GM21528 (cell line): ENCODE data around the gene SSH2.
A peak's percentile ranks its signal among the peaks of the same experiment; 100 is the strongest.
"Not testable (repeated sequence)": the region's sequence is repeated elsewhere in the genome, so short reads cannot be mapped to it uniquely, and the experiment has no call there.

Experiments used
- ATAC-seq: cut with Tn5 transposase; IDR thresholded peaks from one replicate; pipeline ENCODE4 v1.9.1; 2021; ENCODE audit warnings: mild to moderate bottlenecking, moderate library complexity; ENCODE audit not compliant: unreplicated experiment, low FRiP score

The SSH2 gene, protein sequence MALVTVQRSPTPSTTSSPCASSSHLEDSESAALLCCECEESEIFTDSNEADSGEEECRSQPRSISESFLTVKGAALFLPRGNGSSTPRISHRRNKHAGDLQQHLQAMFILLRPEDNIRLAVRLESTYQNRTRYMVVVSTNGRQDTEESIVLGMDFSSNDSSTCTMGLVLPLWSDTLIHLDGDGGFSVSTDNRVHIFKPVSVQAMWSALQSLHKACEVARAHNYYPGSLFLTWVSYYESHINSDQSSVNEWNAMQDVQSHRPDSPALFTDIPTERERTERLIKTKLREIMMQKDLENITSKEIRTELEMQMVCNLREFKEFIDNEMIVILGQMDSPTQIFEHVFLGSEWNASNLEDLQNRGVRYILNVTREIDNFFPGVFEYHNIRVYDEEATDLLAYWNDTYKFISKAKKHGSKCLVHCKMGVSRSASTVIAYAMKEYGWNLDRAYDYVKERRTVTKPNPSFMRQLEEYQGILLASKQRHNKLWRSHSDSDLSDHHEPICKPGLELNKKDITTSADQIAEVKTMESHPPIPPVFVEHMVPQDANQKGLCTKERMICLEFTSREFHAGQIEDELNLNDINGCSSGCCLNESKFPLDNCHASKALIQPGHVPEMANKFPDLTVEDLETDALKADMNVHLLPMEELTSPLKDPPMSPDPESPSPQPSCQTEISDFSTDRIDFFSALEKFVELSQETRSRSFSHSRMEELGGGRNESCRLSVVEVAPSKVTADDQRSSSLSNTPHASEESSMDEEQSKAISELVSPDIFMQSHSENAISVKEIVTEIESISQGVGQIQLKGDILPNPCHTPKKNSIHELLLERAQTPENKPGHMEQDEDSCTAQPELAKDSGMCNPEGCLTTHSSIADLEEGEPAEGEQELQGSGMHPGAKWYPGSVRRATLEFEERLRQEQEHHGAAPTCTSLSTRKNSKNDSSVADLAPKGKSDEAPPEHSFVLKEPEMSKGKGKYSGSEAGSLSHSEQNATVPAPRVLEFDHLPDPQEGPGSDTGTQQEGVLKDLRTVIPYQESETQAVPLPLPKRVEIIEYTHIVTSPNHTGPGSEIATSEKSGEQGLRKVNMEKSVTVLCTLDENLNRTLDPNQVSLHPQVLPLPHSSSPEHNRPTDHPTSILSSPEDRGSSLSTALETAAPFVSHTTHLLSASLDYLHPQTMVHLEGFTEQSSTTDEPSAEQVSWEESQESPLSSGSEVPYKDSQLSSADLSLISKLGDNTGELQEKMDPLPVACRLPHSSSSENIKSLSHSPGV (N-terminal part only)

DNA sequence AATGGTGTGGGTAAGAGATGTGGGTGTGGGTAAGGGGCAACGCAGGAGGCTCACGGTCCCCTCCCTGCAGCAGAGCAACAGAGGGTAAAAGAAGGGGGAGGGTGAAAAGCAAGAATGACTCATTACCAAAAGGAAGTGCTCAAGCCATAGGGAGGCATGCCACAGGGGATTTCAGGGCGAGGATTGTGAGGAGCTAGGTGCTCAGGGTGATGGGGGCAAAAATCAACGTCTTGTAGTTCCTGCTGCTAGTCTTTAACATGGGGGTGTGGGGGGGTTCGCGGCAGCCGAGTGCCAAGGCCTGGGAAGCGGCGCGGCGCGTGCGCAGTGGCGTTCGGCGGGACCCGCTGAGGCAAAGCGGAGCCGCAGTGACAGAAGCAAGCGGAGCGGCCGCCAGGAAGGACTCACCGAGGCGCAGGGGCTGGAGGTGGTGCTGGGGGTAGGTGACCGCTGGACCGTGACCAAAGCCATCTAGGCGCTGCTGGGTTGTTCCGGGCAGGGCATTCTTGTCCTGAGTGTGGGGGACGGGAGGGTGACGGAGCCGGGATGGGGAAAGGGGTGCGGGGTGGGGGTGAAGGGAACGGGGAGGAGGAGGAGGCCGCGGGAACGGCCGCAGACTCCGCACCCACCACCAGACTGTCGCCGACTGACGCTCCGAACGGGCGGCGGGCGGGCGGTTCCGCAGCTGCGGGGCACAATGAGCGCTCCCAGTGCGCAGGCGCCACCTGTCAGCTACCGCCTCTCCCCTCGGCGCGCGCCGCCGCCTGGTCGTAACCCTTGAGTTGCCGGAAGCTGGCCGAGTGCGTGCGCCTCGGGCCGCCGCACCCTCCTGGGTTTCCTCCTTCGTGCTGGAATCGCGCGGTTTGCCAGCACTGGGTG is at the start of gene SSH2:
Gene SSH2, minus strand, starts transcription at position 696 of the 876 bp plus-strand sequence. Its CDS starts 228 bp downstream, at position 468.
- ATAC-seq = peak; percentile 54

- no peak for ATAC-seq
Measured at GRCh38 chr17:29977836-29978235, 47.8 kb upstream of the SSH2 start.

DNA sequence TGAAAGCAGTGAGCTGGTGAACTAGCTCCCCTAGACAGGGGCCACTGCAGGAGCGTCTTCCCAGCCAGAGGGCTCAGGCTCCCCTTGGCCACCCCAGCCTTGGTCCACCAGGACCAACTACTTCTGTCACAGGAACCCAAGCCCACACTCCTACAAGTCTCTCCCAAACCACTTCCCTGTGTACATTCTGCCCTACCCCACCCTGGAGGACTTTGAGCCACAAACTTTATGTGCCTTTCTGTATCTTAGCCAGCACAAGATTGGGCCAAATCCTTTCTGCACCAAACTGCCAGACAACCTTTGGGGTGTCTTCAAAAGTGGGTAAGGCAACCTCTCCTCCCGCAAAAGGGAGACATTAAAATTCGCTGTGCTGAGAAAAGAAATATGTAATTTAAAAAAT is 43.0 kb upstream of the SSH2 start:
- no peak for ATAC-seq

- ATAC-seq = no peak
Measured at GRCh38 chr17:29972277-29972676, 42.2 kb upstream of the SSH2 start.

DNA sequence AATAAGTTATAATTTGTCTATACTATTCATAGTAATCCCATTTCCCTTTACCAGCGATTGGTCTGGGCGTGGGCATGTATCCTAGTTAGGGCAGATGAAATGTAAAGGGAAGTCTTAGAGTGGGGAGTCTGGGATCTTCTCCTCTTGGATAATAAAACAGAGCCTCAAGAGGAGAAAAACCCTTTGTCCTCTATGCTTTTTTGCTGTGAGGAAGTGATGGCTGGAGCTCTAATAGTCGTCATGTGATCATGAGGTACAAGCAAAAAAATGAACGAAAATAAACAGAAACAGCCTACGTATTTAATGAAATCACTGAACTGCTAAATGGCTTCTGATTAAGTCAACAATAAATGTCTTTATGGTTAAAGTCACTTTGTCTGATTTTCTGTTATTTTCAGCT is 38.2 kb upstream of the SSH2 start:
- no peak for ATAC-seq

GRCh38 chr17:29962656-29963055 is 32.6 kb upstream of the SSH2 start:
- no peak for ATAC-seq

- ATAC-seq = no peak
Measured at GRCh38 chr17:29959658-29960337, 29.8 kb upstream of the SSH2 start.

GRCh38 chr17:29958947-29959657 is 29.1 kb upstream of the SSH2 start:
- no peak for ATAC-seq

DNA sequence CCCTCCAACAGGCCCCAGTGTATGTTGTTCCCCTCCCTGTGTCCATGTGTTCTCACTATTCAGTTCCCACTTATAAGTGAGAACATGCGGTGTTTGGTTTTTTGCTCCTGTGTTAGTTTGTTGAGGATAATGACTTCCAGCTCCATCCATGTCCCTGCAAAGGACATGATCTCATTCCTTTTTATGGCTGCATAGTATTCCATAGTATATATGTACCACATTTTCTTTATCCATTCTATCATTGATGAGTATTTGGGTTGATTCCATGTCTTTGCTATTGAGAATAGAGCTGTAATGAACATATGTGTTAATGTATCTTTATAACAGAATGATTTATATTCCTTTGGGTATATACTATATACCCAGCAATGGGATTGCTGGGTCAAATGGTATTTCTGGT is 27.5 kb upstream of the SSH2 start:
- ATAC-seq = not testable (repeated sequence)

DNA sequence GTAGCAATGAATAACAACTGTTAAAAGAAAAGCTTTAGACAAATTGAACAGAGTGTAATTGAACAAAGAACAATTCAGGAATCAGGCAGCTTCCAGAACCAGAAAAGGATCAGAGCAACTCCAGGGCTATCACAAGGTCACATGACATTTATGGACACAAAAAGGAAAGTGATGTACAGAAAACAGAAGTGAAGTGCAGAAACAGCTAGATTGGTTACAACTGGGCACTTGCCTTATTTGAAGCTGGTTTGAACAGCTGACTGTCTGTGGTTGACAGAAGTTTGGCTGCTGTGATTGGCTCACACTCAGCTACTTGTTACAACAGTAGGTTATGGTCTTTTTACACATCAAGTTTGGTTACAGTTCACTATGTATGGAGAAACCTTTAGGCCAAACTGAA is 26.2 kb upstream of the SSH2 start:
- no peak for ATAC-seq

GRCh38 chr17:29954405-29954804 is 24.4 kb upstream of the SSH2 start:
- ATAC-seq = no peak

DNA sequence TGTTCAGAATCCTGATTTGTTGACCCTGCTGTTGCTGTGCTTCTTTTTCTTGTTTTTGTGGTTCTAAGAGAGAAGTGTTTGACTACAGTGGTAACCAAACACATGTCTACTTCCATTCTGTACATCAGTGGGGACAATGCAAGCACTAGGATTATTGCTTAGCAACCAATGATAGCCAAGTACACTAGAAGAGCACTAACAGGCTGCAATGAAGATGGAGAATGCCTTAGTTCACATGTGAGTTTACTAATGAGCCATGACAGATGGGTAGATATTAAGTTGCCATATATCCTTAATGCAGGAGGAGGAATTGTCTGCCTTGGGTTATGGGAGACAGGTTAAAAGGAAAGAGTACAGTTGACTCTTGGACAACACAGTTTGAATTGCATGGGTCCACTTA is 19.7 kb upstream of the SSH2 start:
- no peak for ATAC-seq

DNA sequence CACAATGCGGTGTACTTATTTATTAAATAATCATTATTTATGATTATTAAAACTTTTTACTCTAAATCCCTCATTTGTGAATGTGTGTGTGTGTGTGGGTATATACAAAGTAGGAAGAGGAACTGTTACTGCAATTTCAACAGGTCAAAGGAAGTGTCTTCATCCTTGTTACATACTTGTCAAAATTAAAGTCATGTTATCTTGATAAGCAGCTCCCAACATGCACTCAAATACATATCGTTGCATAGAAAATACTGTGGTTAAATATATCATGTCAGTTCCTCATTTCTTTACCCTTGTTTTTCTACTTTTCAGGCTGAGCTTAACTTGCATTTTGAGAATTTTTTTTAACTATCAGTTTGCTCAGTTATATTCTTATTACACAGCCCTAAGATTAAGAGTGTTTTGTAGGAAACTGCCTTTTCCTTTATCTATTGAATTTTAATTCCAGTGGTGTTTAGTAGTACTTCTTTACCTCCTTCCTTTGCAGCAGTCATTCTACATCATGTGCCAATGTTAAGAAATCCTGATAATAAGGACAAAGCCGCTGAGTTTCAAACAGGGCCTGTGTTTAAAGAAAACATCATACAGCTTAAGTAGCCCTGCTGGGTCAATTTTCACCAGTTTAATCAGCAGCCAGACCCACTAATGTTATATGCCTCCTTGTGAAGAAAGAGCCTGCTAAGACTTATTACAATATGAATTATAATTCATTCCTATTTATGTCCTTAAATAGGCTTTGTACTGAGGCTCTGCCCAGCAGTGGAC is 18.6 kb upstream of the SSH2 start:
- no peak for ATAC-seq

GRCh38 chr17:29945281-29945680 is 15.3 kb upstream of the SSH2 start:
- no peak for ATAC-seq

GRCh38 chr17:29941334-29941733 is 11.3 kb upstream of the SSH2 start, which contains the start of gene EFCAB5:
EFCAB5 (plus strand) TSS chr17:29941634; CDS start chr17:29941797, 163 bp downstream.
- ATAC-seq = no peak

DNA sequence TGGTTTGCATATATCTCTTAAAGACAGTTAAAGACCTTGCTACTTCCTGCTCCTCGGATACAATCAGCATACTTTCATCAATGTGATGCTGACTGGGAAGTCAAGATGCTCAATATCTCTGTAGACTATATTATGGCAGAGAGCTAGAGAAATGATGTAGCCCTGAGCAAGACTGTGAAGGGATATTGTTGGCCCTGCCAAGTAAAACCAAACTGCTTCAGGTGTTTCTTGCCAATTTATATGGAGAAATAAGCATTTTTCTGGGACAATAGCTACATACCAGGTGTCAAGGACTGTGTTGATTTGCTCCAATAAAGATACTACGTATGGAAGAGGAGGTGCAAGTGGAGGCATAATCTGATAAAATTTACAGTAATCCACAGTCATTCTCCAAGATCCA is 6.7 kb upstream of the SSH2 start:
- ATAC-seq = no peak

DNA sequence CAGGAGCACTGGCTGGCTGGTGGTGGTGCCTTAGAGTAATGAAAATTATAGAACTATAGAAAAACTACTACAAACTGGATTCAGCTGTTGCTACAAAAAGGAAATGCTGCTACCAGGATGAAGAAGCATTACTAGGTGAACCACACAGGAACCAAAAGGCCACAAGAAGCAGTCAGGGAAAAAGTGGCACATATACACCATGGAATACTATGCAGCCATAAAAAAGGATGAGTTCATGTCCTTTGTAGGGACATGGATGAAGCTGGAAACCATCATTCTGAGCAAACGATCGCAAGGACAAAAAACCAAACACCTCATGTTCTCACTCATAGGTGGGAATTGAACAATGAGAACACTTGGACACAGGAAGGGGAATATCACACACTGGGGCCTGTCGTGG is 5.9 kb upstream of the SSH2 start:
- ATAC-seq = not testable (repeated sequence)

DNA sequence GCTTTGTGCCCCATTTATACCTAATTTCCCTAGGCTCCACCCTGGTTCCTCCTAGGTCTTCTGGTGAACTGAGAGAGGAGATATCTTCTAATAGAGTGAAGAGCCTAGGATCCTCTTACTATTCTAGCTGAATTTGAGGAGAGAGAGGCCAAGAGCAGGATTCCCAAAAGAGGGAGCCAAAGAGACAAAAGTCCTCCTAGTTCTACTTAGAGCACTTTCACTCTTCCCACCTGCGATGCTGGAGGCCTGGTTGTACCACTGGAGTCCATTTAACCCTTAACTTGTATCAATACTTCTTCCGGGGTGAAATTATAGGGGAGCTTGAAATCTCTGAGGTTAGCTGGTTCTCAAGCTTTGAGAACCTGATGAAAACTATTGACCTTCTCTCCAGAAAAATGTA is 3.4 kb upstream of the SSH2 start:
- ATAC-seq = no peak
